CD14-positive monocyte (primary cell): ENCODE results near the gene RAI14. TPM values are rescaled to one million over a fixed set of nuclear protein-coding genes. Genes with fewer than 3 reads are reported as not detected.

Source experiments
- DNase-seq, 3 donors: peaks; one replicate each; pipeline ENCODE4 v3.0.0-alpha.2; 2011 to 2022
- H2AFZ ChIP-seq: 2 replicates; pipeline ENCODE4 v1.6.0; 2012; ENCODE audit warnings: mild to moderate bottlenecking, low read depth, low read length, inconsistent platforms; ENCODE audit not compliant: insufficient read depth, poor library complexity, severe bottlenecking
- H3K27ac ChIP-seq, 2 donors: 1 replicate in 1 of 2; 2 replicates in 1 of 2; pipeline ENCODE4 v1.5.1; 2012 to 2013; ENCODE audit warnings: low read length in 2 of 2, control low read depth in 1 of 2, inconsistent platforms in 1 of 2, low read depth in 1 of 2, mild to moderate bottlenecking in 1 of 2
- H3K27me3 ChIP-seq, 2 donors: one replicate each; pipeline versions ENCODE4 v1.6.0 to v1.6.1; 2011 to 2013; ENCODE audit warnings: low read length in 2 of 2; ENCODE audit not compliant: control insufficient read depth in 2 of 2, insufficient read depth in 2 of 2
- H3K36me3 ChIP-seq, 2 donors: replicated peaks in 1 of 2; 1 replicate in 1 of 2; 2 replicates in 1 of 2; pipeline versions ENCODE4 v1.5.1 to v1.6.1; 2012 to 2013; ENCODE audit warnings: low read length in 2 of 2, control low read depth in 1 of 2, inconsistent platforms in 1 of 2, mild to moderate bottlenecking in 1 of 2; ENCODE audit not compliant: insufficient read depth in 2 of 2, control insufficient read depth in 1 of 2
- H3K4me1 ChIP-seq, 2 donors: 1 replicate in 1 of 2; 2 replicates in 1 of 2; pipeline versions ENCODE4 v1.5.1 to v1.6.1; 2012 to 2013; ENCODE audit warnings: low read length in 2 of 2, control low read depth in 1 of 2, inconsistent platforms in 1 of 2, mild to moderate bottlenecking in 1 of 2, moderate library complexity in 1 of 2; ENCODE audit not compliant: insufficient read depth in 2 of 2, control insufficient read depth in 1 of 2
- H3K4me2 ChIP-seq: replicated peaks from 2 replicates; pipeline ENCODE3; 2012; ENCODE audit warnings: low read length, moderate library complexity, mild to moderate bottlenecking; ENCODE audit not compliant: poor library complexity, severe bottlenecking; ENCODE audit errors: extremely low read depth
- H3K4me3 ChIP-seq, 3 experiments: fragments of 200-600 bp in 1 of 3; sonication (generic) in 1 of 3; replicated peaks in 1 of 3; 1 replicate in 2 of 3; 2 replicates in 1 of 3; pipeline ENCODE4 v1.5.1; 2011 to 2013; ENCODE audit warnings: low read length in 3 of 3, mild to moderate bottlenecking in 3 of 3, control low read depth in 2 of 3, low read depth in 2 of 3, inconsistent platforms in 1 of 3, moderate library complexity in 1 of 3
- H3K79me2 ChIP-seq: 2 replicates; pipeline ENCODE4 v1.6.0; 2012; ENCODE audit warnings: mild to moderate bottlenecking, control low read depth, inconsistent platforms, low read length, moderate library complexity; ENCODE audit not compliant: insufficient read depth
- H3K9ac ChIP-seq: 2 replicates; pipeline ENCODE4 v1.6.0; 2017; ENCODE audit warnings: low read length, mild to moderate bottlenecking; ENCODE audit not compliant: insufficient read depth, poor library complexity, severe bottlenecking
- H3K9me3 ChIP-seq, 2 donors: replicated peaks in 1 of 2; 1 replicate in 1 of 2; 2 replicates in 1 of 2; pipeline versions ENCODE4 v1.5.1 to v1.6.1; 2012 to 2013; ENCODE audit warnings: low read length in 2 of 2, control low read depth in 1 of 2; ENCODE audit not compliant: control insufficient read depth in 1 of 2, insufficient read depth in 1 of 2
- H4K20me1 ChIP-seq: 2 replicates; pipeline ENCODE4 v1.6.0; 2012; ENCODE audit warnings: mild to moderate bottlenecking, low read length, control low read depth, moderate library complexity; ENCODE audit not compliant: insufficient read depth
- H3K27ac Mint-ChIP-seq, 7 donors: one replicate each; pipeline ENCODE4 v1.8.0; 2020; ENCODE audit warnings: mild to moderate bottlenecking in 7 of 7, mixed read lengths in 7 of 7, moderate library complexity in 6 of 7, inconsistent platforms in 2 of 7
- H3K27me3 Mint-ChIP-seq, 3 donors: one replicate each; pipeline ENCODE4 v1.8.0; 2021 to 2022; ENCODE audit warnings: low read depth in 3 of 3, mild to moderate bottlenecking in 3 of 3, mixed read lengths in 3 of 3, moderate library complexity in 3 of 3, inconsistent platforms in 1 of 3
- H3K36me3 Mint-ChIP-seq, 2 donors: one replicate each; pipeline ENCODE4 v1.8.0; 2020; ENCODE audit warnings: mixed read lengths in 2 of 2, inconsistent platforms in 1 of 2, mild to moderate bottlenecking in 1 of 2
- H3K4me1 Mint-ChIP-seq: one replicate; pipeline ENCODE4 v1.8.0; 2020; ENCODE audit warnings: mild to moderate bottlenecking, mixed read lengths
- H3K4me3 Mint-ChIP-seq, 2 donors: one replicate each; pipeline ENCODE4 v1.8.0; 2020; ENCODE audit warnings: mild to moderate bottlenecking in 2 of 2, mixed read lengths in 2 of 2, moderate library complexity in 1 of 2
- H3K9me3 Mint-ChIP-seq, 7 donors: one replicate each; pipeline ENCODE4 v1.8.0; 2020 to 2022; ENCODE audit warnings: mixed read lengths in 7 of 7, mild to moderate bottlenecking in 6 of 7, moderate library complexity in 6 of 7, inconsistent platforms in 2 of 7
- CTCF ChIP-seq: fragments of 200-600 bp; IDR thresholded peaks from one replicate; pipeline ENCODE4 v1.8.0; 2022; ENCODE audit warnings: antibody characterized with exemption, mild to moderate bottlenecking
- WGBS: methylation state at CpG from one replicate; pipeline ENCODE4 v1.1.5; 2013; ENCODE audit warnings: missing lambda C conversion rate; ENCODE audit not compliant: insufficient coverage; 5-methylcytosine and 5-hydroxymethylcytosine counted together
- intact Hi-C, 2 donors: fragments of 100-400 bp; cut with micrococcal nuclease; formaldehyde crosslinking; loops; one replicate each; pipeline versions ENCODE4 v1.15.0 to v1.15.1; 2023
- polyA plus RNA-seq, 3 donors: library from polyadenylated mRNA; depleted of rRNA in 1 of 3; unstranded in 2 of 3; stranded (reverse) in 1 of 3; fragments of 300-500 nt in 2 of 3; fragments of >200 nt in 1 of 3; fragmentation: Illumina TruSeq in 2 of 3; gene quantifications; 1 replicate in 2 of 3; 2 replicates in 1 of 3; pipeline ENCODE4 v1.2.3, GENCODE V29; 2012 to 2021

Gene RAI14
- polyA plus RNA-seq, 3 donors = 0.08 TPM; not detected in 2

- H3K4me1 Mint-ChIP-seq = no peaks in the 10 kb centered on the region
- WGBS = 98% methylated on average over 5 of the region's 8 CpGs
These were observed 62.9 kb downstream of the RAI14 start for GRCh38 chr5:34719029-34719428.

GRCh38 chr5:34721327-34721726, 65.2 kb downstream of the RAI14 start:
- no peak for TF ChIP-seq CTCF
- no peaks in the 10 kb centered on the region for H3K27me3 ChIP-seq
- H4K20me1 ChIP-seq = no peaks in the 10 kb centered on the region
- H3K4me3 Mint-ChIP-seq = no peak overlapping the region
- intact Hi-C loops = no loop called here
- H3K27ac ChIP-seq = no peak overlapping the region
- peaks cover 0 to 7% (median 3%) of the 10 kb centered on the region in 7 donors for H3K9me3 Mint-ChIP-seq
- no peak overlapping the region for H3K27ac Mint-ChIP-seq
- peaks cover 0 to 2% (median 1%) of the 10 kb centered on the region in 3 donors for H3K27me3 Mint-ChIP-seq
- no peaks in the 10 kb centered on the region for H3K36me3 Mint-ChIP-seq
- H3K4me1 Mint-ChIP-seq = no peaks in the 10 kb centered on the region
- H3K36me3 ChIP-seq = no peaks in the 10 kb centered on the region
- no peak overlapping the region for H2AFZ ChIP-seq
- no peaks in the 10 kb centered on the region for H3K4me1 ChIP-seq
- H3K9ac ChIP-seq = no peak overlapping the region
- no peaks in the 10 kb centered on the region for H3K9me3 ChIP-seq
- no peaks in the 10 kb centered on the region for H3K79me2 ChIP-seq
- no peak for DNase-seq
- 100% methylated on average over 2 of the region's 3 CpGs for WGBS
- no peak overlapping the region for H3K4me2 ChIP-seq
- H3K4me3 ChIP-seq = no peak overlapping the region

More at GRCh38 chr5:34719029-34719428, 62.9 kb downstream of the RAI14 start:
- no peaks in the 10 kb centered on the region for H3K36me3 Mint-ChIP-seq
- no peaks in the 10 kb centered on the region for H3K27me3 ChIP-seq
- no peak for TF ChIP-seq CTCF
- H3K4me1 ChIP-seq = no peaks in the 10 kb centered on the region
- no peak overlapping the region for H3K27ac Mint-ChIP-seq
- H3K9me3 ChIP-seq = no peaks in the 10 kb centered on the region
- H2AFZ ChIP-seq = no peak overlapping the region
- intact Hi-C loops = no loop called here
- H3K9me3 Mint-ChIP-seq = peaks cover 0 to 8% (median 0%) of the 10 kb centered on the region in 7 donors
- H4K20me1 ChIP-seq = no peaks in the 10 kb centered on the region
- no peak overlapping the region for H3K27ac ChIP-seq
- DNase-seq = no peak
- no peak overlapping the region for H3K4me3 ChIP-seq
- H3K27me3 Mint-ChIP-seq = peaks cover 0 to 4% (median 1%) of the 10 kb centered on the region in 3 donors
- no peak overlapping the region for H3K4me3 Mint-ChIP-seq
- H3K36me3 ChIP-seq = no peaks in the 10 kb centered on the region
- no peak overlapping the region for H3K4me2 ChIP-seq
- H3K79me2 ChIP-seq = no peaks in the 10 kb centered on the region
- H3K9ac ChIP-seq = no peak overlapping the region
